BE2C (cell line): Measurements from ENCODE around the gene RAB23.
"Not testable (repeated sequence)": the region's sequence is repeated elsewhere in the genome, so short reads cannot be mapped to it uniquely, and the experiment has no call there.

Source experiments
- DNase-seq: peaks from one replicate; pipeline ENCODE4 v3.0.0-alpha.2; 2020
- H3K27me3 ChIP-seq: fragments of 250-450 bp; sonication (Bioruptor Pico); 2 replicates; pipeline ENCODE4 v1.5.1; 2020; ENCODE audit warnings: mild to moderate bottlenecking
- H3K36me3 ChIP-seq: fragments of 250-450 bp; sonication (Bioruptor Pico); 2 replicates; pipeline ENCODE4 v1.5.1; 2020; ENCODE audit warnings: mild to moderate bottlenecking
- H3K4me1 ChIP-seq: fragments of 250-450 bp; sonication (Bioruptor Pico); 2 replicates; pipeline ENCODE4 v1.5.1; 2020
- H3K4me3 ChIP-seq: 2 replicates; pipeline ENCODE4 v1.5.1; 2011; ENCODE audit warnings: low read depth, low read length
- H3K9me3 ChIP-seq: fragments of 250-450 bp; sonication (Bioruptor Pico); 2 replicates; pipeline ENCODE4 v1.5.1; 2020
- TF ChIP-seq, protein P1 (sequence below): IDR thresholded peaks from 2 replicates; pipeline ENCODE4 v1.5.1; 2012; ENCODE audit warnings: mild to moderate bottlenecking, low read depth, low read length

Gene RAB23

DNA sequence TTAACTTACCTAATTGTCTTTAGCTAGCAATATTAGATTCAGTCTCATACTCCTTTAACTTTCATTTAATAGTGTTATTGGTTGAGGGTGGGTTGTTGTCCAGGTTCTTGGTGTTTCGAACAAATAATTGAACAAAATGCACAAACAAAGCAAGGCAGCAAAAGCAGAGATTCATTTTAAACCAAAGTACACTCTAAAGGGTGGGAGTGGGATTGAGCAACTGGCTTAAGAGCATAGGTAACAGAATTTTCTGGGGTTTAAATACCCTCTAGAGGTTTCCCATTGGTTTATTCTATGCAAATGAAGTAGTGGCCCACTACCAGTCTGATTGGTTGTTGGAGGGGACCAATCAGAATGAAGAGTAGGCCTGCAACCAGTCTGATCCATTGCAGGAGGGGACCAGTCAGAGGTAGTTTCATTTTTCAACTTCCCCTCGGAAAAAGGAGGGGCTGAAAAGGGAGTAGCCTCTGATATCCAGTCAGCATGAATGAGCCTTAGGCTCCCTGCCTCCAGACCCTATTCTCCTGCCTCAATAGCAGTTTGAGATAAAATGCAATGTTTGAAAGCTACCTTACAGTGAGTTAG, 26.3 kb upstream of the RAB23 start:
- no peaks in the 10 kb centered on the region for H3K27me3 ChIP-seq
- peak; percentile 38 for DNase-seq
- TF ChIP-seq, protein P1, sequence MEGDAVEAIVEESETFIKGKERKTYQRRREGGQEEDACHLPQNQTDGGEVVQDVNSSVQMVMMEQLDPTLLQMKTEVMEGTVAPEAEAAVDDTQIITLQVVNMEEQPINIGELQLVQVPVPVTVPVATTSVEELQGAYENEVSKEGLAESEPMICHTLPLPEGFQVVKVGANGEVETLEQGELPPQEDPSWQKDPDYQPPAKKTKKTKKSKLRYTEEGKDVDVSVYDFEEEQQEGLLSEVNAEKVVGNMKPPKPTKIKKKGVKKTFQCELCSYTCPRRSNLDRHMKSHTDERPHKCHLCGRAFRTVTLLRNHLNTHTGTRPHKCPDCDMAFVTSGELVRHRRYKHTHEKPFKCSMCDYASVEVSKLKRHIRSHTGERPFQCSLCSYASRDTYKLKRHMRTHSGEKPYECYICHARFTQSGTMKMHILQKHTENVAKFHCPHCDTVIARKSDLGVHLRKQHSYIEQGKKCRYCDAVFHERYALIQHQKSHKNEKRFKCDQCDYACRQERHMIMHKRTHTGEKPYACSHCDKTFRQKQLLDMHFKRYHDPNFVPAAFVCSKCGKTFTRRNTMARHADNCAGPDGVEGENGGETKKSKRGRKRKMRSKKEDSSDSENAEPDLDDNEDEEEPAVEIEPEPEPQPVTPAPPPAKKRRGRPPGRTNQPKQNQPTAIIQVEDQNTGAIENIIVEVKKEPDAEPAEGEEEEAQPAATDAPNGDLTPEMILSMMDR = no peak
- no peaks in the 10 kb centered on the region for H3K9me3 ChIP-seq
- no peak overlapping the region for H3K4me3 ChIP-seq
- H3K36me3 ChIP-seq = no peaks in the 10 kb centered on the region
- no peaks in the 10 kb centered on the region for H3K4me1 ChIP-seq

DNA sequence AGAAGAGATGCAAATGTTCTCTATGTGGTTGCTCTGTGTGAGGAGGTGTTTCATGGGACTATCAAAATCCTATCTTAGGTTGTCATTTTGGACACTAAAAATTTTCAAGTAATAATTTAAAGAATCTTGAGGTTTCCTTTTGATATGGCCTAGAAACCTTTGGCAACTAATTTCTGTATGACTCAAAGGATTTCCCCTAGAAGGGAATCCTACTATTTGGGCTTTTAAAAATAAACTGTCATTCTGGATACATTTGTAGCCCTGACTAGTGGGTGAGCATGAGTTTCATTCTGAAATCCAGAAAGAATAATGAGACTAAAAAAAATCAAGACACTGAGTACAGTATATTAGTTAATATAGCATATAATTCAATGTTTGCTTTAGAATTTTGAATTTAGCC, 25.5 kb upstream of the RAB23 start:
- Histone ChIP-seq H3K36me3 (no peaks in the 10 kb centered on the region), H3K4me3 (no peak overlapping the region), H3K4me1 (no peaks in the 10 kb centered on the region), H3K9me3 (no peaks in the 10 kb centered on the region), H3K27me3 (no peaks in the 10 kb centered on the region)
- TF ChIP-seq, protein P1 = no peak
- DNase-seq = no peak

DNA sequence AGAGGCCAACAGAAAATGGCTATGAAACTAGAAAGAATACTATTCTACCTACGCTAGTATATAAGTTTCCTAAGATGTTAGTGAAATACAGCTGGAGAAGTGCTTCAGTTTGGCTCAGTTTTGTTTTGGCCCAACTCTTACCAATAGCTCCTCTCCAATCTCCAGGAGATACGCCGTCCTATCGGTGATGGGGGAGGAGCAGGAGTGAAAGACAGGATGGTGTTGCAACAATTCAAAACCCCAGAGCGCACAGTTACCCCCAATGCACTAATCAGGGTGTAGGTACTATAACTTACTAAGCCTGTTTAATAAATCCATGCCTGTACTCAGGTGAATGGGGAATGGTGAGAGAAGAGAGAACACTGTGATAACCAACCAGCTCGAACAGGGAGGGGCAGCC, 24.2 kb upstream of the RAB23 start:
- Histone ChIP-seq H3K4me3 (no peak overlapping the region), H3K27me3 (no peaks in the 10 kb centered on the region), H3K4me1 (no peaks in the 10 kb centered on the region), H3K36me3 (no peaks in the 10 kb centered on the region), H3K9me3 (no peaks in the 10 kb centered on the region)
- TF ChIP-seq, protein P1 = no peak
- DNase-seq = no peak

GRCh38 chr6:57243954-57244353, 21.8 kb upstream of the RAB23 start:
- DNase-seq = no peak
- Histone ChIP-seq H3K9me3 (no peaks in the 10 kb centered on the region), H3K27me3 (no peaks in the 10 kb centered on the region), H3K4me1 (no peaks in the 10 kb centered on the region), H3K4me3 (no peak overlapping the region), H3K36me3 (no peaks in the 10 kb centered on the region)
- TF ChIP-seq, protein P1 = no peak

DNA sequence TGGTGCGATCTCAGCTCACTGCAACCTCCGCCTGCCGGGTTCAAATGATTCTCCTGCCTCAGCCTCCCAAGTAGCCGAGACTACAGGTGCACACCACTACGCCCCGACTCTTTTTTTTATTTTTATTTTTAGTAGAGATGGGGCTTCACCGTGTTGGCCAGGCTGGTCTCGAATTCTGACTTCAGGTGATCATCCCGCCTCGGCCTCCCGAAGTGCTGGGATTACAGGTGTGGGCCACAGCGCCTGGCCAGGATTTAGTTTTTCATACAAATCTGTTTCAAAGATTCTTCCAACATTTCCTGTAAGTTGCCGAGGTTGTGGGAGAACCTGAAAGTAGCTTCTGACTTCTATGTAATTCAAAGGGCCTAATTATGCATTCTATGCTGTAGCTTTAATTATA, 21.4 kb upstream of the RAB23 start:
- H3K27me3 ChIP-seq, DNase-seq, H3K4me3 ChIP-seq, H3K9me3 ChIP-seq, H3K4me1 ChIP-seq, H3K36me3 ChIP-seq: not testable (repeated sequence)

GRCh38 chr6:57242505-57242904, 20.4 kb upstream of the RAB23 start:
- no peak for DNase-seq
- Histone ChIP-seq H3K27me3 (no peaks in the 10 kb centered on the region), H3K9me3 (no peaks in the 10 kb centered on the region), H3K36me3 (no peaks in the 10 kb centered on the region), H3K4me1 (no peaks in the 10 kb centered on the region), H3K4me3 (no peak overlapping the region)
- TF ChIP-seq, protein P1 = no peak

DNA sequence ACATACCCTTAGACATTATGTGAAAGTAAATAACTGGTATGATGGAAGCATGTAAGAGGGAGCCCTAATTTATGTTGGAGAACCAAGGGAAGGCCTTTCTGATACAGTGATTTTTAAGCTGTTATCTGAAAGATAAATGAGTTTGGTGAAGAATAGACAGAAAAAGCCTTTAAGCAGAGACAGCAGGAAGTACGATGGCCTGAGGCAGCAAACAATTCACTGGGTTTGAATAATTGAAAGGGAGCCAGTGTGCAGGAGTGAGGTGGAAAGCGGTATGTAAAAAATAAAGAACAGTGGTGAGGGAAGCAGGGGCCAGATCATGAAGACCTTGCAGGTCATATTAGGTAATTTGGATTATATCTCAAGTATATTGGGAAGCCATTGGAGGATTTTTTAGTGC, 4.1 kb upstream of the RAB23 start:
- H3K36me3 ChIP-seq = no peaks in the 10 kb centered on the region
- DNase-seq = peak; percentile 12
- H3K9me3 ChIP-seq = no peaks in the 10 kb centered on the region
- TF ChIP-seq, protein P1 = no peak
- no peaks in the 10 kb centered on the region for H3K27me3 ChIP-seq
- H3K4me3 ChIP-seq = no peak overlapping the region
- H3K4me1 ChIP-seq = no peaks in the 10 kb centered on the region
